ENCODE data around the gene KLHL30.

Gene KLHL30

GRCh38 chr2:238146884-238147544 is 8.5 kb downstream of the KLHL30 start:
- no peak for DNase-seq (ENCODE audit: low spot score)

- no peak for DNase-seq (ENCODE audit: low spot score)
Observed at GRCh38 chr2:238148981-238149380, 10.5 kb downstream of the KLHL30 start.

- DNase-seq (ENCODE audit: low spot score), result no peak
Observed at GRCh38 chr2:238149841-238150572, 11.5 kb downstream of the KLHL30 start.

- DNase-seq (ENCODE audit: low spot score), result no peak
Observed at GRCh38 chr2:238150686-238151085, 12.2 kb downstream of the KLHL30 start.

GRCh38 chr2:238151205-238151604 is 12.7 kb downstream of the KLHL30 start:
- no peak for DNase-seq (ENCODE audit: low spot score)

GRCh38 chr2:238151628-238152235 is 13.3 kb downstream of the KLHL30 start:
- DNase-seq (ENCODE audit: low spot score), result no peak

GRCh38 chr2:238152771-238153688 is 14.6 kb downstream of the KLHL30 start:
- no peak for DNase-seq (ENCODE audit: low spot score)

GRCh38 chr2:238154570-238154969 is 16.1 kb downstream of the KLHL30 start:
- no peak for DNase-seq (ENCODE audit: low spot score)

GRCh38 chr2:238155051-238155760 is 16.7 kb downstream of the KLHL30 start:
- no peak for DNase-seq (ENCODE audit: low spot score)

GRCh38 chr2:238155761-238156694 is 17.6 kb downstream of the KLHL30 start:
- no peak for DNase-seq (ENCODE audit: low spot score)

- DNase-seq (ENCODE audit: low spot score), result no peak
Observed at GRCh38 chr2:238157506-238158017, 19.1 kb downstream of the KLHL30 start.

GRCh38 chr2:238158018-238158508 is 19.6 kb downstream of the KLHL30 start:
- DNase-seq (ENCODE audit: low spot score), result no peak

- peak; percentile 91 for DNase-seq (ENCODE audit: low spot score)
Observed at GRCh38 chr2:238158509-238159070, 20.1 kb downstream of the KLHL30 start, which contains the start of gene ERFE. Gene ERFE, plus strand, starts transcription at chr2:238158970. Its CDS starts 38 bp downstream, at chr2:238159008.

- no peak for DNase-seq (ENCODE audit: low spot score)
Observed at GRCh38 chr2:238159071-238159539, 20.6 kb downstream of the KLHL30 start.

GRCh38 chr2:238159661-238160205 is 21.3 kb downstream of the KLHL30 start:
- no peak for DNase-seq (ENCODE audit: low spot score)

- peak; percentile 78 for DNase-seq (ENCODE audit: low spot score)
Observed at GRCh38 chr2:238160206-238161129, 22.0 kb downstream of the KLHL30 start.

- DNase-seq (ENCODE audit: low spot score), result no peak
Observed at GRCh38 chr2:238161291-238162051, 23.0 kb downstream of the KLHL30 start.
